BLaER1 (cell line): ENCODE data around the gene SEMA4G.
A peak's percentile ranks its signal among the peaks of the same experiment; 100 is the strongest.

Experiments used
- H3K27ac ChIP-seq: shearing (Covaris generic); formaldehyde crosslinking; 2 replicates; pipeline ENCODE4 v1.8.1; 2022
- H3K27me3 ChIP-seq: shearing (Covaris generic); formaldehyde crosslinking; 2 replicates; pipeline ENCODE4 v1.8.1; 2022
- H3K36me3 ChIP-seq: shearing (Covaris generic); formaldehyde crosslinking; 2 replicates; pipeline ENCODE4 v1.8.1; 2022
- H3K4me1 ChIP-seq: shearing (Covaris generic); formaldehyde crosslinking; 2 replicates; pipeline ENCODE4 v1.8.1; 2022
- H3K4me2 ChIP-seq: shearing (Covaris generic); formaldehyde crosslinking; 2 replicates; pipeline ENCODE4 v1.8.1; 2022
- H3K4me3 ChIP-seq: shearing (Covaris generic); formaldehyde crosslinking; 2 replicates; pipeline ENCODE4 v1.8.1; 2022
- H3K9ac ChIP-seq: shearing (Covaris generic); formaldehyde crosslinking; 2 replicates; pipeline ENCODE4 v1.8.1; 2022
- H3K9me3 ChIP-seq: shearing (Covaris generic); formaldehyde crosslinking; 2 replicates; pipeline ENCODE4 v1.8.1; 2022
- H4K20me1 ChIP-seq: shearing (Covaris generic); formaldehyde crosslinking; 2 replicates; pipeline ENCODE4 v1.8.1; 2022
- Cebpa-rat ChIP-seq: shearing (Covaris generic); IDR thresholded peaks from 2 replicates; pipeline ENCODE4 v1.8.1; 2022

The SEMA4G gene

GRCh38 chr10:100945754-100946153, 23.6 kb upstream of the SEMA4G start:
- Histone ChIP-seq H3K27me3 (no peaks in the 10 kb centered on the region), H3K4me2 (no peak overlapping the region), H4K20me1 (no peaks in the 10 kb centered on the region), H3K27ac (no peak overlapping the region), H3K4me3 (no peak overlapping the region), H3K9me3 (no peaks in the 10 kb centered on the region), H3K4me1 (no peaks in the 10 kb centered on the region), H3K36me3 (peaks cover 96% of the 10 kb centered on the region), H3K9ac (no peak overlapping the region)
- no peak for TF ChIP-seq Cebpa-rat

GRCh38 chr10:100948916-100949315, 20.4 kb upstream of the SEMA4G start:
- Histone ChIP-seq H3K4me1 (no peaks in the 10 kb centered on the region), H3K9ac (no peak overlapping the region), H4K20me1 (no peaks in the 10 kb centered on the region), H3K27ac (no peak overlapping the region), H3K4me2 (no peak overlapping the region), H3K27me3 (no peaks in the 10 kb centered on the region), H3K36me3 (peaks cover 94% of the 10 kb centered on the region), H3K4me3 (no peak overlapping the region), H3K9me3 (no peaks in the 10 kb centered on the region)
- TF ChIP-seq Cebpa-rat = no peak

- H3K27ac ChIP-seq = no peak overlapping the region
- peaks cover 83% of the 10 kb centered on the region for H3K36me3 ChIP-seq
- no peaks in the 10 kb centered on the region for H3K4me1 ChIP-seq
- no peak for TF ChIP-seq Cebpa-rat
- no peaks in the 10 kb centered on the region for H3K27me3 ChIP-seq
- no peaks in the 10 kb centered on the region for H3K9me3 ChIP-seq
- no peaks in the 10 kb centered on the region for H4K20me1 ChIP-seq
- H3K4me2 ChIP-seq = no peak overlapping the region
- H3K9ac ChIP-seq = no peak overlapping the region
- H3K4me3 ChIP-seq = no peak overlapping the region
These were observed 9.1 kb upstream of the SEMA4G start for GRCh38 chr10:100960251-100960650.

GRCh38 chr10:100962351-100963080, 6.8 kb upstream of the SEMA4G start:
- TF ChIP-seq Cebpa-rat = no peak
- H4K20me1 ChIP-seq = no peaks in the 10 kb centered on the region
- H3K27ac ChIP-seq = no peak overlapping the region
- no peak overlapping the region for H3K4me2 ChIP-seq
- peaks cover 79% of the 10 kb centered on the region for H3K36me3 ChIP-seq
- no peaks in the 10 kb centered on the region for H3K27me3 ChIP-seq
- no peak overlapping the region for H3K9ac ChIP-seq
- H3K4me3 ChIP-seq = no peak overlapping the region
- no peaks in the 10 kb centered on the region for H3K9me3 ChIP-seq
- no peaks in the 10 kb centered on the region for H3K4me1 ChIP-seq

- H3K27ac ChIP-seq = no peak overlapping the region
- no peak overlapping the region for H3K4me2 ChIP-seq
- H4K20me1 ChIP-seq = no peaks in the 10 kb centered on the region
- TF ChIP-seq Cebpa-rat = no peak
- no peak overlapping the region for H3K4me3 ChIP-seq
- H3K4me1 ChIP-seq = peaks cover 3% of the 10 kb centered on the region; the same call in 1 of the 2 replicates
- peaks cover 68% of the 10 kb centered on the region for H3K36me3 ChIP-seq
- no peaks in the 10 kb centered on the region for H3K9me3 ChIP-seq
- H3K27me3 ChIP-seq = no peaks in the 10 kb centered on the region
- no peak overlapping the region for H3K9ac ChIP-seq
These were observed 5.5 kb upstream of the SEMA4G start for GRCh38 chr10:100963826-100964225.

- Histone ChIP-seq H3K9ac (no peak overlapping the region), H3K36me3 (peaks cover 52% of the 10 kb centered on the region), H3K9me3 (no peaks in the 10 kb centered on the region), H3K27ac (no peak overlapping the region), H3K27me3 (no peaks in the 10 kb centered on the region), H3K4me3 (no peak overlapping the region), H3K4me1 (peaks cover 16% of the 10 kb centered on the region), H4K20me1 (no peaks in the 10 kb centered on the region), H3K4me2 (no peak overlapping the region)
- no peak for TF ChIP-seq Cebpa-rat
These were observed 3.5 kb upstream of the SEMA4G start for GRCh38 chr10:100965820-100966219.

GRCh38 chr10:100966887-100967286, 2.4 kb upstream of the SEMA4G start:
- Histone ChIP-seq H3K9me3 (no peaks in the 10 kb centered on the region), H3K4me2 (no peak overlapping the region), H3K27ac (no peak overlapping the region), H3K4me1 (peaks cover 16% of the 10 kb centered on the region), H3K27me3 (no peaks in the 10 kb centered on the region), H3K36me3 (peaks cover 49% of the 10 kb centered on the region), H3K4me3 (no peak overlapping the region), H3K9ac (no peak overlapping the region), H4K20me1 (no peaks in the 10 kb centered on the region)
- TF ChIP-seq Cebpa-rat = no peak

GRCh38 chr10:100967332-100967731, 2.0 kb upstream of the SEMA4G start:
- Histone ChIP-seq H3K4me2 (no peak overlapping the region), H3K27ac (no peak overlapping the region), H3K4me3 (no peak overlapping the region), H3K9ac (no peak overlapping the region), H3K27me3 (no peaks in the 10 kb centered on the region), H3K4me1 (peaks cover 16% of the 10 kb centered on the region), H3K9me3 (no peaks in the 10 kb centered on the region), H3K36me3 (peaks cover 44% of the 10 kb centered on the region), H4K20me1 (no peaks in the 10 kb centered on the region)
- no peak for TF ChIP-seq Cebpa-rat

GRCh38 chr10:100968062-100968736, 1.1 kb upstream of the SEMA4G start:
- H3K9ac ChIP-seq = no peak overlapping the region
- H3K27me3 ChIP-seq = no peaks in the 10 kb centered on the region
- peak overlapping the region; percentile 100; the same call in 1 of the 2 replicates for H3K4me2 ChIP-seq
- H3K4me1 ChIP-seq = peaks cover 16% of the 10 kb centered on the region
- no peak overlapping the region for H3K27ac ChIP-seq
- TF ChIP-seq Cebpa-rat = no peak
- H4K20me1 ChIP-seq = no peaks in the 10 kb centered on the region
- peaks cover 36% of the 10 kb centered on the region for H3K36me3 ChIP-seq
- H3K9me3 ChIP-seq = no peaks in the 10 kb centered on the region
- no peak overlapping the region for H3K4me3 ChIP-seq

- H4K20me1 ChIP-seq = no peaks in the 10 kb centered on the region
- no peaks in the 10 kb centered on the region for H3K27me3 ChIP-seq
- peaks cover 32% of the 10 kb centered on the region for H3K36me3 ChIP-seq
- H3K4me2 ChIP-seq = peak overlapping the region; percentile 100
- H3K9me3 ChIP-seq = no peaks in the 10 kb centered on the region
- peak overlapping the region; percentile 74 for H3K4me3 ChIP-seq
- TF ChIP-seq Cebpa-rat = no peak
- H3K9ac ChIP-seq = peak overlapping the region; percentile 50; the same call in 1 of the 2 replicates
- H3K4me1 ChIP-seq = peaks cover 16% of the 10 kb centered on the region
- H3K27ac ChIP-seq = no peak overlapping the region
These were observed 479 bp upstream of the SEMA4G start for GRCh38 chr10:100968863-100969186.
